ENCODE measurements around the gene CHMP5. TPM values are rescaled to one million over a fixed set of nuclear protein-coding genes. Genes with fewer than 3 reads are reported as not detected.
A peak's percentile ranks its signal among the peaks of the same experiment; 100 is the strongest.

CHMP5 gene
- total RNA-seq, 2 experiments from 2014 or later: 17.4 to 18.6 TPM

GRCh38 chr9:33264003-33264472 is 811 bp upstream of the CHMP5 start:
- peak overlapping the region; percentile 91 for H3K27ac Mint-ChIP-seq
- no peaks in the 10 kb centered on the region for H3K9me3 ChIP-seq (ENCODE audit: control insufficient read depth in 1 of 2, insufficient read depth in 1 of 2, low read length in 2 of 2)
- ChIA-PET POLR2A (interaction anchor here (0.8 to 3.5 kb wide), 9 partner anchors 9 to 239 kb away, joined by 3 to 71 read pairs (median 5); partner anchors contain the start of genes AQP3, B4GALT1, DNAJA1 and NFX1), CTCF (interaction anchor here (1.0 to 1.3 kb wide), 3 partner anchors 23 to 85 kb away, joined by 4 to 5 read pairs (median 4); partner anchors contain the start of gene NFX1)
- H3K27ac ChIP-seq (ENCODE audit: low read depth in 1 of 2, low read length in 2 of 2): peak overlapping the region; percentile 59 to 61
- H3K36me3 ChIP-seq (ENCODE audit: insufficient read depth, low read length): peaks cover 58% of the 10 kb centered on the region
- DNase-seq (peak in 10 of 14 experiments; percentile 11 to 66 (median 34)), ATAC-seq (ENCODE audit: poor library complexity) (no peak)
- peaks cover 81% of the 10 kb centered on the region for H3K36me3 Mint-ChIP-seq (ENCODE audit: low read depth)
- H3K27me3 Mint-ChIP-seq: no peaks in the 10 kb centered on the region
- peak overlapping the region; percentile 93 for H3K4me3 Mint-ChIP-seq
- peaks cover 31% of the 10 kb centered on the region for H3K4me1 ChIP-seq (ENCODE audit: insufficient read depth, low read length)
- intact Hi-C loops (cut with DNase I, micrococcal nuclease): loop anchor here (1.0 to 10.0 kb wide), 6 partner anchors 26 to 879 kb away; partner anchors contain the start of genes B4GALT1 (in 2 of the 2), NFX1 (in 2 of the 2), SMU1 (in 2 of the 2) and ACO1 (in 1 of the 2)
- H3K27me3 ChIP-seq (ENCODE audit: control insufficient read depth in 1 of 2, insufficient read depth in 2 of 2, low read length in 2 of 2): no peaks in the 10 kb centered on the region
- peak overlapping the region; percentile 94 for H3K4me3 ChIP-seq (ENCODE audit: low read length)
- TF ChIP-seq, protein P1, sequence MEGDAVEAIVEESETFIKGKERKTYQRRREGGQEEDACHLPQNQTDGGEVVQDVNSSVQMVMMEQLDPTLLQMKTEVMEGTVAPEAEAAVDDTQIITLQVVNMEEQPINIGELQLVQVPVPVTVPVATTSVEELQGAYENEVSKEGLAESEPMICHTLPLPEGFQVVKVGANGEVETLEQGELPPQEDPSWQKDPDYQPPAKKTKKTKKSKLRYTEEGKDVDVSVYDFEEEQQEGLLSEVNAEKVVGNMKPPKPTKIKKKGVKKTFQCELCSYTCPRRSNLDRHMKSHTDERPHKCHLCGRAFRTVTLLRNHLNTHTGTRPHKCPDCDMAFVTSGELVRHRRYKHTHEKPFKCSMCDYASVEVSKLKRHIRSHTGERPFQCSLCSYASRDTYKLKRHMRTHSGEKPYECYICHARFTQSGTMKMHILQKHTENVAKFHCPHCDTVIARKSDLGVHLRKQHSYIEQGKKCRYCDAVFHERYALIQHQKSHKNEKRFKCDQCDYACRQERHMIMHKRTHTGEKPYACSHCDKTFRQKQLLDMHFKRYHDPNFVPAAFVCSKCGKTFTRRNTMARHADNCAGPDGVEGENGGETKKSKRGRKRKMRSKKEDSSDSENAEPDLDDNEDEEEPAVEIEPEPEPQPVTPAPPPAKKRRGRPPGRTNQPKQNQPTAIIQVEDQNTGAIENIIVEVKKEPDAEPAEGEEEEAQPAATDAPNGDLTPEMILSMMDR (IDR thresholded peaks at IDR 0.05): no peak
- H3K4me1 Mint-ChIP-seq (ENCODE audit: low read depth): peaks cover 65% of the 10 kb centered on the region
- no peaks in the 10 kb centered on the region for H3K9me3 Mint-ChIP-seq

GRCh38 chr9:33265211-33265865 is 489 bp downstream of the CHMP5 start:
- ChIA-PET POLR2A (interaction anchor here (1.4 to 3.5 kb wide), 4 partner anchors 8 to 98 kb away, joined by 3 to 71 read pairs (median 9); partner anchors contain the start of genes B4GALT1 and NFX1), CTCF (interaction anchor here (0.5 to 1.0 kb wide), 2 partner anchors 21 to 88 kb away, joined by 4 to 5 read pairs; no protein-coding TSS in a partner anchor)
- Mint-ChIP-seq H3K9me3 (no peaks in the 10 kb centered on the region), H3K4me1 (ENCODE audit: low read depth) (peaks cover 56% of the 10 kb centered on the region), H3K36me3 (ENCODE audit: low read depth) (peaks cover 74% of the 10 kb centered on the region), H3K27me3 (no peaks in the 10 kb centered on the region), H3K4me3 (peak overlapping the region; percentile 96), H3K27ac (peak overlapping the region; percentile 91)
- Histone ChIP-seq H3K27ac (ENCODE audit: low read depth in 1 of 2, low read length in 2 of 2) (peak overlapping the region; percentile 59 to 86), H3K4me3 (ENCODE audit: low read length) (peak overlapping the region; percentile 72), H3K4me1 (ENCODE audit: insufficient read depth, low read length) (peaks cover 31% of the 10 kb centered on the region), H3K36me3 (ENCODE audit: insufficient read depth, low read length) (peaks cover 56% of the 10 kb centered on the region), H3K9me3 (ENCODE audit: control insufficient read depth in 1 of 2, insufficient read depth in 1 of 2, low read length in 2 of 2) (no peaks in the 10 kb centered on the region), H3K27me3 (ENCODE audit: control insufficient read depth in 1 of 2, insufficient read depth in 2 of 2, low read length in 2 of 2) (no peaks in the 10 kb centered on the region)
- intact Hi-C loops (cut with DNase I, micrococcal nuclease): loop anchor here (2.0 to 10.0 kb wide), 4 partner anchors 99 to 881 kb away; partner anchors contain the start of genes B4GALT1 (in 2 of the 2), ACO1 (in 1 of the 2), DNAJA1 (in 1 of the 2) and SMU1 (in 1 of the 2)
- DNase-seq (peak in 2 of 14 experiments; percentile 45), ATAC-seq (ENCODE audit: poor library complexity) (no peak)
- TF ChIP-seq, protein P1 (IDR thresholded peaks at IDR 0.05): no peak

GRCh38 chr9:33267151-33267767 is 2.4 kb downstream of the CHMP5 start:
- peaks cover 55% of the 10 kb centered on the region for H3K36me3 ChIP-seq (ENCODE audit: insufficient read depth, low read length)
- ChIA-PET CTCF (interaction anchor here (2.3 kb wide), 1 partner anchor 20 kb away, joined by 8 read pairs; no protein-coding TSS in a partner anchor), POLR2A (interaction anchor here (1.4 kb wide), 1 partner anchor 23 kb away, joined by 6 read pairs; the partner anchor contains the start of gene NFX1)
- no peaks in the 10 kb centered on the region for H3K27me3 Mint-ChIP-seq
- H3K4me3 Mint-ChIP-seq: no peak overlapping the region
- H3K4me3 ChIP-seq (ENCODE audit: low read length): no peak overlapping the region
- H3K27ac ChIP-seq (ENCODE audit: low read depth in 1 of 2, low read length in 2 of 2): no peak overlapping the region
- DNase-seq (no peak), ATAC-seq (ENCODE audit: poor library complexity) (no peak)
- H3K4me1 ChIP-seq (ENCODE audit: insufficient read depth, low read length): peaks cover 31% of the 10 kb centered on the region
- H3K27ac Mint-ChIP-seq: peak overlapping the region; percentile 91
- no peaks in the 10 kb centered on the region for H3K9me3 ChIP-seq (ENCODE audit: control insufficient read depth in 1 of 2, insufficient read depth in 1 of 2, low read length in 2 of 2)
- intact Hi-C loops (cut with DNase I, micrococcal nuclease): loop anchor here in 1 of 2 experiments (10.0 kb wide), 1 partner anchor 882 kb away; the partner anchor contains the start of gene ACO1
- H3K9me3 Mint-ChIP-seq: no peaks in the 10 kb centered on the region
- H3K27me3 ChIP-seq (ENCODE audit: control insufficient read depth in 1 of 2, insufficient read depth in 2 of 2, low read length in 2 of 2): no peaks in the 10 kb centered on the region
- TF ChIP-seq, protein P1 (IDR thresholded peaks at IDR 0.05): no peak
- peaks cover 59% of the 10 kb centered on the region for H3K4me1 Mint-ChIP-seq (ENCODE audit: low read depth)
- H3K36me3 Mint-ChIP-seq (ENCODE audit: low read depth): peaks cover 78% of the 10 kb centered on the region

Data from CD4-positive, alpha-beta T cell (primary cell).